Subcutaneous abdominal adipose tissue (tissue), 5 donors: Measurements from ENCODE around the gene GALNS.

Source experiments
- H3K27ac ChIP-seq: one replicate; pipeline ENCODE4 v1.7.0; 2013; ENCODE audit warnings: low read depth, mild to moderate bottlenecking, inconsistent platforms, low read length, moderate library complexity
- H3K27me3 ChIP-seq, 5 donors: one replicate each; pipeline ENCODE4 v1.7.0; 2013; ENCODE audit warnings: low read length in 5 of 5, inconsistent platforms in 1 of 5; ENCODE audit not compliant: control insufficient read depth in 5 of 5, insufficient read depth in 4 of 5
- H3K36me3 ChIP-seq, 5 donors: one replicate each; pipeline ENCODE4 v1.7.0; 2013; ENCODE audit warnings: low read length in 5 of 5; ENCODE audit not compliant: control insufficient read depth in 5 of 5, insufficient read depth in 5 of 5
- H3K4me1 ChIP-seq, 5 donors: one replicate each; pipeline ENCODE4 v1.7.0; 2013; ENCODE audit warnings: low read length in 5 of 5, mild to moderate bottlenecking in 3 of 5, moderate library complexity in 1 of 5; ENCODE audit not compliant: control insufficient read depth in 5 of 5, insufficient read depth in 5 of 5
- H3K4me3 ChIP-seq, 5 donors: one replicate each; pipeline ENCODE4 v1.7.0; 2013; ENCODE audit warnings: low read length in 5 of 5, low read depth in 1 of 5
- H3K9ac ChIP-seq, 5 donors: one replicate each; pipeline ENCODE4 v1.7.0; 2013; ENCODE audit warnings: low read length in 5 of 5, mild to moderate bottlenecking in 4 of 5, moderate library complexity in 3 of 5
- H3K9me3 ChIP-seq, 5 donors: one replicate each; pipeline ENCODE4 v1.7.0; 2013; ENCODE audit warnings: low read length in 5 of 5; ENCODE audit not compliant: control insufficient read depth in 5 of 5
- donor health status: healthy.
- donor health status: healthy.
- donor health status: healthy.
- donor health status: healthy.
- donor health status: healthy.

Gene GALNS

DNA sequence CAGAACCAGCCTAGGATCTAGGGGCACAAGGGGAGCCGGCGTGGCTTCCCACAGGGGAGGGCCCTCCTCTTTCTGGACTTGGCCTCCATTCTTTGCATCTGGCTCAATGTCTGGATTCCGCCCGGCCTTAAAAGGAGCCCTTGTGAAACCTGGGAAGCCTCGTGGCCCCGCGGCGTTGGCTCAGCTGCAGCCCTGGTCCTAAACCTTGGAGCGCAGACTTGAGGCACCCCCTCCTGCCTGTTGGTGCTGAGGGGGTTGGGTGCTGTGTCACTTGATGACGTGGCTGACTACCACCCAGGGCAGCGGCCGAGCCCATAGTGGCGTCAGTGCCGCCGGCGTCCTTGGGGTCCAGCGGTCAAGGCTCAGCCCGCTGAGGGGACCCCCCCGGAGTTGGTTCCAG is 4.6 kb upstream of the GALNS start:
- H3K4me1 ChIP-seq, result peaks cover 4 to 18% (median 15%) of the 10 kb centered on the region in 5 donors
- H3K27ac ChIP-seq, result no peak overlapping the region
- H3K27me3 ChIP-seq, result peaks cover 0 to 8% (median 7%) of the 10 kb centered on the region in 5 donors
- H3K9ac ChIP-seq, result no peak overlapping the region
- H3K4me3 ChIP-seq, result no peak overlapping the region
- H3K36me3 ChIP-seq, result peaks cover 0 to 48% (median 44%) of the 10 kb centered on the region in 5 donors
- H3K9me3 ChIP-seq, result no peaks in the 10 kb centered on the region

DNA sequence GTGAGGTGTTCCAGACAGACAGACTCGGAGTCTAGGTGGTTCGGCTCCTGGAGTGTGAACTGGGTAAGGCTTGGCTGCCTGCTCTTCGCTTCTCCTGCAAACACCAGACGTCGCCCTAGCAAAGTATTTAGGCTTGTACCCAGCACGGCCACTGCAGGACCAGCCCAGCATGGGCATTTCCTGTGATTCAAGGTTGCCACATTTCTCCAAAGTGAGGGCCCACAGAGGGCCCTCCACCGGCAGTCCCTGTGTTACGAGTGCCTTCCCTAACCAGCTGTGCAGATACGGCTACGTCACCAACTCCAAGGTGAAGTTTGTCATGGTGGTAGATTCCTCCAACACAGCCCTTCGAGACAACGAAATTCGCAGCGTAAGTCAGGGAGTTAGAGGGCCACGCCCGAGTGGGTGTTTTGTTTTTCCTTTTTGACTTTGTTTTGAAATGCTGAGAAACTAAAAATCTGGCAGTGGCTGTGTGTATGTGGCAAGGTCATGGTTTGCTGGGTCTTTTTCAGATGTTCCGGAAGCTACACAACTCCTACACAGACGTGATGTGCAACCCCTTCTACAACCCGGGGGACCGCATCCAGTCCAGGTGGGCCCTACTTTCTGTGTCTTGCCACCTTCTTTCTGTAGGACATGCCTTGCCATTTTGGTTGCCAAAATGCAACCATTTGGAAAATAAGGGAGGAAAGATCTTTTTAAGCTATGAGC is 2.8 kb upstream of the GALNS start:
- Histone ChIP-seq H3K27me3 (no peaks in the 10 kb centered on the region), H3K27ac (no peak overlapping the region), H3K4me1 (peaks cover 4 to 34% (median 29%) of the 10 kb centered on the region in 5 donors), H3K4me3 (no peak overlapping the region), H3K9me3 (no peaks in the 10 kb centered on the region), H3K9ac (no peak overlapping the region), H3K36me3 (peaks cover 0 to 48% (median 44%) of the 10 kb centered on the region in 5 donors)

DNA sequence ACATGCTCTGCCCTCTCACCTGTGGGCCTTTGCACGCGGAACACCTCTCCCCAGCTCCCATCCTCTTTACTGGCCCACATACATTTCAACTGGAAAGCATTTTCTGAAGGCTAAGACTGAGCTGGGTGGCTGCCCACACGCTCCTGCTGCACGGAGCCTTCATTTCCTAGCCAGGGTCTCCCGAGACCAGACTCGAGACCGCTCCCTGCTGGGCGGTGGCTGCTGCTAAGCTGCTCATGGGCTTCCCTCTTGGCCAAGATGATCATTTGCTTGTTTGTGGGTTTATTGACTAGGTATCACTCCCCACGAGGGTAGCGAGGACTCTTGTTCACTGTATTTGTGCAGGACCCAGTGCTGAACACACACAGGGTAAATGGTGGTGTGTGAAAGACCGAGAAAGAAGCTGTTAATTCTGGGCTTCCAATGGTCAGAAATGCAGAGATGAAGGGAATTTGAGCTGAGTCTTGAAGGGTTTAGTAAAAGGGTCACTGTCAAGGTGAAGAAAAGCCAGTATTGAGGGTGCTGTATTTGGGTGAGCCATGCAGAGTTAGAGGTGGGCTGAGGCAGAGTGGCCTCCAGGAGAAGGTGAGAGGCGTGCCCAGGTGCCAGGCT is 1.1 kb upstream of the GALNS start:
- Histone ChIP-seq H3K4me3 (peak overlapping the region; percentile 85 to 99 (median 91)), H3K27ac (peak overlapping the region; percentile 79), H3K4me1 (peaks cover 4 to 46% (median 39%) of the 10 kb centered on the region in 5 donors), H3K36me3 (peaks cover 0 to 42% (median 40%) of the 10 kb centered on the region in 5 donors), H3K9ac (peak overlapping the region; percentile 72 to 87 (median 78)), H3K9me3 (no peaks in the 10 kb centered on the region), H3K27me3 (no peaks in the 10 kb centered on the region)

DNA sequence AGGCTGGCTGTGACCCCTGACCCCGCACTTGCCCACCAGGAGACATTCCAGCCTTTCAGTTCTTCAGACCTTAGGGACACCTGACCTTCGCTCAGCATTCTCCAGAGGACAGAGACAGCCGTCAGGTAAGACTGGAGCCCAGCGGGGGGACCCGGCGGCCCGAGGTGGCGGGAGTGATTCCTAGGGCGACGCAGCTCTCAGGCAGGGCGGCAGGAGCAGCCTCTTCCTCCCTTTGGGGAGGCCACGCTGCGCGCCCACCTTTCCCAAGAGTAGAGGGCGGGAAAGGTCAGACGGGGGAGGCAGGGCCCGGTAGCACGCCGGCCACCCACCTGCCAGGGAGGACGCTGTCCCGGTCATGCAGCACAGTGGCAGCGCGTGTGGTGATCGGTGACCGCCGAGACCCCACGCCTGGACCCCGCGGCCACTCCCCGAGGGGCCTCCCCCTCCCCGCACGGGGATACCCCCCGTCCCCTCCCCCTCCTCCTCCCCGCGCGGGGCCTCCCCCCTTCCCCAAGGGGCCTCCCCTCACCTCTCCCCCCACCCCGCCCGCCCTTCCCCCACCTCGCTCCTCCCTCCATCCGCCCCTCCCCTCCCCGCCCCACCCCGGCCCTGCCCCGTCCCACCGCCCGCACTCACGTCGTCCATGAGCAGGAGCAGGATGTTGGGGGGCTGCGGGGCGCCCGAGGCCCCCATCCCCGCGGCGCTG is 472 bp downstream of the GALNS start:
- no peak overlapping the region for H3K27ac ChIP-seq
- no peaks in the 10 kb centered on the region for H3K27me3 ChIP-seq
- H3K36me3 ChIP-seq, result peaks cover 0 to 32% (median 24%) of the 10 kb centered on the region in 5 donors
- peak overlapping the region in 3 of 5 donors; percentile 49 to 67 (median 59) for H3K9ac ChIP-seq
- peak overlapping the region; percentile 25 to 99 (median 90) for H3K4me3 ChIP-seq
- H3K4me1 ChIP-seq, result peaks cover 4 to 46% (median 39%) of the 10 kb centered on the region in 5 donors
- H3K9me3 ChIP-seq, result no peaks in the 10 kb centered on the region

DNA sequence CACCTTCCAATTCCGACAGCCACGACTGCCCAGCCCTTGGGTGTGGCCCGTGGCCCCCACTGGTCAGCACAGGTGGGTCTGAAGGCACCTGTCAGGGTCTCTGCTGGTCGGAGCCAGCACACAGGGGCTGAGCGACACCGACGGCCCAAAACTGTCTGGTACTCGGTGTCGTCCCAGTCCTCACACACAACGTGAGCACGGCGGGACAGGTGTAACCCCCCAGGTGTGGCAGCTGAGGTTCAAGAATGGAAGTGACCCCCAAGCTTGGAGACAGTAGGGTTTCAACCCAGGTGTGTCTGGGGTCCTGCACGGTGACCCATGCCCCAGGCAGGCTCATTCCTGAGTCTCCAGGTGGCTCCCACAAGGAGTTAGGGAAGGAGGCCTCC is 1.0 kb downstream of the GALNS start:
- peak overlapping the region in 2 of 5 donors; percentile 59 to 67 for H3K9ac ChIP-seq
- peaks cover 4 to 46% (median 39%) of the 10 kb centered on the region in 5 donors for H3K4me1 ChIP-seq
- H3K4me3 ChIP-seq, result peak overlapping the region; percentile 25 to 67 (median 60)
- H3K9me3 ChIP-seq, result no peaks in the 10 kb centered on the region
- peaks cover 0 to 31% (median 20%) of the 10 kb centered on the region in 5 donors for H3K36me3 ChIP-seq
- H3K27me3 ChIP-seq, result no peaks in the 10 kb centered on the region
- no peak overlapping the region for H3K27ac ChIP-seq

DNA sequence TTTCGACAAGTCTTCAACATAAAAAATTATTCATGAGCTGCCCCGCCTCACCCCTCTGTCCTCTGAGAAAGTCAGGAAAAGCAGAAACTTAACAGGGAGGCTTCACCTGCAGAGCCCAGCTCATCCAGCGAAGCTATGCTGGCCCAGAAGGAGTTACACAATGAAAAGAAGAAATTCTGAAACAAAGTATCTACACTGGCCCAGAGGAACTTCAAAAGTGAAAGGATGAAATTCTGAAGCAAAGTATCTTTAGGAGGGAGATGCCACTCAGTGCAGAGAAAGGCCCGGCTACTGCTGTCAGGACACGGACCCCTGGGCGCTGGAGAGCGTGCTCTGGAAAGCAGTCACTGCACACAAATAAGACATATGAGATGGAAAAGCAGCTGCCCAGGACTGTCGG is 1.6 kb downstream of the GALNS start:
- Histone ChIP-seq H3K27ac (no peak overlapping the region), H3K9me3 (no peaks in the 10 kb centered on the region), H3K9ac (peak overlapping the region in 1 of 5 donors; percentile 67), H3K4me3 (no peak overlapping the region), H3K4me1 (peaks cover 4 to 46% (median 39%) of the 10 kb centered on the region in 5 donors), H3K27me3 (no peaks in the 10 kb centered on the region), H3K36me3 (peaks cover 0 to 31% (median 18%) of the 10 kb centered on the region in 5 donors)

DNA sequence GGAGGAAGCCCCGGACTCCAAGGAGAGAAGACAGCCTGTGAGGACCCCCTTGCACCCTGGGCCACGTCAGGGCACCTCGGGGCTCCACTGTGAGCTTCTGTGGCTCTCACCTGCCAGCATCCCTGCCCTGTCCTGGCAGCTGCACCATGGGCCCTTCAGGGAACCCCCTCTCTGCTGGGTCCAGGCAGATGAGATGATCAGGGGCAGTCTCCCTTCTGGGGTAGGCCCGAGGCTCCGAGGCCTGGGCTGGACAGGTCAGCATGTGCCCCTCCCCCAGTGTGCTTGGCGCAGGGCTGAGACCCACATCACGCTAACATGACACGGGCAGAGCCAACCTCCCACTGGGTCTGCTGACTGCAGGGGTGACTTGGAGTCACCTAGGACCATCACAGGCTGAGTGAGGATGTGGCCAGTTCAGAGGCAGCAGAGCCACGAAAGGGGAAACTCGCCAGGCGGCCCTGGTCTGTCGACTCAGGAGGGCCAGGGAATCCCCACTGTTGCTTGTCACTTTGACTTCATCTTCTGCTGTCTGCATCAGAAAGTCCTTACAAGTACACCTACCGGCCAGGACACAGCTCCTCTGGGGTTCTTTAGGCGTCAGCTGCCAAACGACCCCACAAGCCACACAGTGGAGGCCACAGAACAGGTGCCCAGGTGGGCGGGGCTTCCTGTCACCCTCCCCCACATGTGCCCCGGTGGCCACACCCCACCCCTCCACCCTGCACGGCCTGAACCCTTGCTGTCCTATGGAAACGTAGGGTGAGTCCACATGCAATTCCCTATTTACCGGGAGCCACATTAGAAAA is 2.2 kb downstream of the GALNS start:
- H3K27me3 ChIP-seq, result no peaks in the 10 kb centered on the region
- no peak overlapping the region for H3K4me3 ChIP-seq
- peaks cover 4 to 46% (median 39%) of the 10 kb centered on the region in 5 donors for H3K4me1 ChIP-seq
- no peak overlapping the region for H3K27ac ChIP-seq
- H3K36me3 ChIP-seq, result peaks cover 0 to 29% (median 17%) of the 10 kb centered on the region in 5 donors
- H3K9ac ChIP-seq, result no peak overlapping the region
- no peaks in the 10 kb centered on the region for H3K9me3 ChIP-seq

DNA sequence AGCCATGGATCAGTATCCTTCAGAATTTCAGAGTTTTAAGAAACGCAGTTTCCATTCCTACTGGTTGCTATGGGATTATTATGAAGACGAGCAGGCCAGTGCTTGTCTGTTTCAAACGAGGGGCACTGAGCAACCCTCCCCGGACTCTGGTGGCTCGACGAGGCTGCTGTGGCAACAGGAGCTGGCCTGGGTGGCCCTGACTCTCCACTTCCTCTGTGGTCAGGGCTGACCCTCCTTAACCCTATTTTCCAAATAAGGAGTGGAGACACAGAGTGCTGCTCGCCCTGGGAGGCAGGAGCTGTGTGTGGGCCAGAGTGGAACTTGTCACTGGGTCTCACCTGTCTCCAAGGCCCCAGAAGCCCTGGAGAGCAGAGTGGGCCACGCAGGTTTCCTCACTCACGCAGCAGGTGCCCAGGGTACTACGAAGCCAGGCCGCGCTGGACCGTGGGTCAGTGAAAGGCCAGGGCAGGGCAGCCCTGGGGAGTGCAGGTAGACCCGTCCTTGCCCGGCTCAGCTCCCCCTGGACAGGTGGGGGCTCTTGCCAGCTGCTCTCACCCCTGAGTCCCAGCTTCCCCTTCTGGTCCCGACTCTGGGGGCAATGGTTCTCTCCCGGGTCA is 3.3 kb downstream of the GALNS start:
- Histone ChIP-seq H3K9me3 (no peaks in the 10 kb centered on the region), H3K4me1 (peaks cover 4 to 44% (median 37%) of the 10 kb centered on the region in 5 donors), H3K27ac (no peak overlapping the region), H3K36me3 (peaks cover 0 to 20% (median 9%) of the 10 kb centered on the region in 5 donors), H3K4me3 (no peak overlapping the region), H3K9ac (no peak overlapping the region), H3K27me3 (no peaks in the 10 kb centered on the region)

DNA sequence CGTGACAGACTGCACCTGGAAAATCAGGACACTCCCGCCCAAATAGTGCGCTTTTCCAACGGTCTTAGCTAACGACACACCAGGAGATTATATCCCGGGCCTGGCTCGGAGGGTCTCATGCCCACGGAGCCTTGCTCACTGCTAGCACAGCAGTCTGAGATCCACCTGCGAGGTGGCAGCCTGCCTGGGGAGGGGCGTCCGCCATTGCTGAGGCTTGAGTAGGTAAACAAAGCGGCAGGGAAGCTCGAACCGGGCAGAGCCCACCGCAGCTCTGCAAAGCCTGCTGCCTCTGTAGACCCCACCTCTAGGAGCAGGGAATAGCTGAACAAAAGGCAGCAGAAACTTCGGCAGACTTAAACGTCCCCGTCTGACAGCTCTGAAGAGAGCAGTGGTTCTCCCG is 5.1 kb downstream of the GALNS start:
- H3K27me3 ChIP-seq, result no peaks in the 10 kb centered on the region
- no peak overlapping the region for H3K9ac ChIP-seq
- H3K4me1 ChIP-seq, result peaks cover 0 to 29% (median 23%) of the 10 kb centered on the region in 5 donors
- no peaks in the 10 kb centered on the region for H3K9me3 ChIP-seq
- peaks cover 0 to 29% (median 12%) of the 10 kb centered on the region in 5 donors for H3K36me3 ChIP-seq
- H3K4me3 ChIP-seq, result no peak overlapping the region
- no peak overlapping the region for H3K27ac ChIP-seq
